HEK293 (cell line): Measurements from ENCODE around the gene IFNL4.

Experiments
- CTCF ChIA-PET: fragments of 350-600 bp; formaldehyde crosslinking; extraction: SDS; loops from one replicate; lab custom pipeline; 2021; ENCODE audit warnings: antibody characterized with exemption; lab: Yijun Ruan, JAX
- POLR2A ChIA-PET: fragments of 300-600 bp; formaldehyde crosslinking; extraction: SDS; loops from one replicate; lab custom pipeline; 2020; ENCODE audit warnings: antibody characterized with exemption, inconsistent platforms; lab: Yijun Ruan, JAX
- H3K27ac ChIP-seq: fragments of 200-500 bp; sonication (Bioruptor generic); 2 replicates; pipeline ENCODE4 v1.5.1; 2014; ENCODE audit warnings: low read depth, low read length, control low read depth, inconsistent platforms; ENCODE audit errors: extremely low read depth
- H3K36me3 ChIP-seq, 2 experiments: fragments of 200-500 bp in 1 of 2; sonication (Bioruptor generic) in 1 of 2; 1 replicate in 1 of 2; 2 replicates in 1 of 2; pipeline ENCODE4 v1.5.1; 2014 to 2017; ENCODE audit warnings: inconsistent platforms in 2 of 2, low read length in 2 of 2; ENCODE audit not compliant: control insufficient read depth in 2 of 2, insufficient read depth in 1 of 2
- H3K4me1 ChIP-seq: fragments of 200-500 bp; sonication (Bioruptor generic); 2 replicates; pipeline ENCODE4 v1.5.1; 2014; ENCODE audit warnings: mild to moderate bottlenecking, low read length, inconsistent platforms; ENCODE audit not compliant: control insufficient read depth, insufficient read depth
- H3K4me3 ChIP-seq: 2 replicates; pipeline ENCODE4 v1.5.1; 2011; ENCODE audit warnings: low read depth, mild to moderate bottlenecking, control low read depth, low read length, moderate library complexity
- H3K9me3 ChIP-seq: fragments of 200-500 bp; sonication (Bioruptor generic); 2 replicates; pipeline ENCODE4 v1.5.1; 2014; ENCODE audit warnings: low read depth, low read length, inconsistent platforms; ENCODE audit not compliant: control insufficient read depth, insufficient read depth
- GLI4 ChIP-seq: fragments of 450-650 bp; formaldehyde crosslinking; IDR thresholded peaks from 2 replicates; pipeline ENCODE4 v1.5.1; 2016; ENCODE audit warnings: missing biosample characterization, missing genetic modification characterization
- GLIS2 ChIP-seq: fragments of 450-650 bp; formaldehyde crosslinking; IDR thresholded peaks from 2 replicates; pipeline ENCODE4 v1.5.1; 2016; ENCODE audit warnings: missing biosample characterization, missing genetic modification characterization
- KLF7 ChIP-seq: fragments of 450-650 bp; formaldehyde crosslinking; IDR thresholded peaks from 2 replicates; pipeline ENCODE4 v1.5.1; 2016; ENCODE audit warnings: missing biosample characterization, missing genetic modification characterization, borderline replicate concordance
- MZF1 ChIP-seq: fragments of 450-650 bp; formaldehyde crosslinking; IDR thresholded peaks from 2 replicates; pipeline ENCODE4 v1.5.1; 2017; ENCODE audit warnings: missing biosample characterization, missing genetic modification characterization, borderline replicate concordance
- REST ChIP-seq: fragments of 450-650 bp; formaldehyde crosslinking; IDR thresholded peaks from 2 replicates; pipeline ENCODE4 v1.5.1; 2016; ENCODE audit warnings: missing biosample characterization, missing genetic modification characterization
- WT1 ChIP-seq: fragments of 450-650 bp; formaldehyde crosslinking; IDR thresholded peaks from 2 replicates; pipeline ENCODE4 v1.5.1; 2016; ENCODE audit warnings: missing biosample characterization, missing genetic modification characterization
- ZNF175 ChIP-seq: fragments of 450-650 bp; formaldehyde crosslinking; IDR thresholded peaks from 2 replicates; pipeline ENCODE4 v1.5.1; 2016; ENCODE audit warnings: missing biosample characterization, missing genetic modification characterization
- ZNF324 ChIP-seq: fragments of 450-650 bp; formaldehyde crosslinking; IDR thresholded peaks from 2 replicates; pipeline ENCODE4 v1.5.1; 2016; ENCODE audit warnings: missing biosample characterization, missing genetic modification characterization
- ZNF335 ChIP-seq: fragments of 450-650 bp; formaldehyde crosslinking; conservative IDR thresholded peaks from 2 replicates; pipeline ENCODE4 v1.5.1; 2016; ENCODE audit warnings: missing biosample characterization, missing genetic modification characterization
- ZNF488 ChIP-seq: fragments of 450-650 bp; formaldehyde crosslinking; IDR thresholded peaks from 2 replicates; pipeline ENCODE4 v1.5.1; 2016; ENCODE audit warnings: missing biosample characterization, missing genetic modification characterization
- ZNF514 ChIP-seq: fragments of 450-650 bp; formaldehyde crosslinking; IDR thresholded peaks from 2 replicates; pipeline ENCODE4 v1.5.1; 2016; ENCODE audit warnings: missing biosample characterization, missing genetic modification characterization
- ZNF530 ChIP-seq: fragments of 450-650 bp; formaldehyde crosslinking; IDR thresholded peaks from 2 replicates; pipeline ENCODE4 v1.5.1; 2016; ENCODE audit warnings: low read depth, missing biosample characterization, missing genetic modification characterization
- ZNF76 ChIP-seq: fragments of 450-650 bp; formaldehyde crosslinking; IDR thresholded peaks from 2 replicates; pipeline ENCODE4; 2016; ENCODE audit warnings: low read depth, missing biosample characterization, missing genetic modification characterization, borderline replicate concordance
- ZNF830 ChIP-seq: fragments of 450-650 bp; IDR thresholded peaks from 2 replicates; pipeline ENCODE4 v1.5.0; 2018; ENCODE audit warnings: missing biosample characterization, missing genetic modification characterization, low read depth, mild to moderate bottlenecking, moderate library complexity
- ZXDB ChIP-seq: fragments of 450-650 bp; formaldehyde crosslinking; IDR thresholded peaks from 2 replicates; pipeline ENCODE4 v1.5.1; 2016; ENCODE audit warnings: missing biosample characterization, missing genetic modification characterization
- TF ChIP-seq, protein P1 (sequence below): fragments of 450-650 bp; formaldehyde crosslinking; IDR thresholded peaks from 2 replicates; pipeline ENCODE4 v1.5.1; 2016; ENCODE audit warnings: missing biosample characterization, missing genetic modification characterization
- TF ChIP-seq, protein P2 (sequence below): fragments of 450-650 bp; formaldehyde crosslinking; IDR thresholded peaks from 2 replicates; pipeline ENCODE4 v1.5.1; 2016; ENCODE audit warnings: missing biosample characterization, missing genetic modification characterization

IFNL4 gene

DNA sequence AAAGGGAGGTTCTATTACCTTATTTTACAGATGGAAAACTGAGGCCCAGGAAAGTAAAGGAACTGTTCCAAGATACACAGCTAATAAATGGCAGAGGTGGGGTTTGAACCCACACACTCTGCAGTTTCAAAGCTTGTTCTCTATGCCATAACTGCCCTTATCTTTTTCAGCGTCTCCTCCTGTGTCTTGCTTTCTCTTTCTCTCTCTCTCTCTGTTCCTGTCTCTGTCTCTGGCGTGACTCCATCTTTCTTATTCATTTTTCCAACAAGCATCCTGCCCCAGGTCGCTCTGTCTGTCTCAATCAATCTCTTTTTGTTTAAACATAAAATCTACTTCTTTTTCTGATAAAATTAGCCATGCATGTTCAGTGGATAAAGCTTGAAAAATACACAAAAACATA lies 3.2 kb upstream of the IFNL4 start:
- Histone ChIP-seq H3K36me3 (no peaks in the 10 kb centered on the region), H3K4me3 (no peak overlapping the region), H3K4me1 (peaks cover 2% of the 10 kb centered on the region; the same call in 1 of the 2 replicates), H3K9me3 (no peaks in the 10 kb centered on the region), H3K27ac (0 out of 2 replicates have a peak overlapping the region, but pooled peaks have one; percentile 16)
- ChIA-PET POLR2A (interaction anchor here (0.7 to 1.4 kb wide), 2 partner anchors 8 to 99 kb away, joined by 3 read pairs; no protein-coding TSS in a partner anchor), CTCF (interaction anchor here (0.5 to 1.4 kb wide), 7 partner anchors 14 to 743 kb away, joined by 3 to 4 read pairs (median 3); partner anchors contain the start of gene SAMD4B)
- TF ChIP-seq, protein P1, sequence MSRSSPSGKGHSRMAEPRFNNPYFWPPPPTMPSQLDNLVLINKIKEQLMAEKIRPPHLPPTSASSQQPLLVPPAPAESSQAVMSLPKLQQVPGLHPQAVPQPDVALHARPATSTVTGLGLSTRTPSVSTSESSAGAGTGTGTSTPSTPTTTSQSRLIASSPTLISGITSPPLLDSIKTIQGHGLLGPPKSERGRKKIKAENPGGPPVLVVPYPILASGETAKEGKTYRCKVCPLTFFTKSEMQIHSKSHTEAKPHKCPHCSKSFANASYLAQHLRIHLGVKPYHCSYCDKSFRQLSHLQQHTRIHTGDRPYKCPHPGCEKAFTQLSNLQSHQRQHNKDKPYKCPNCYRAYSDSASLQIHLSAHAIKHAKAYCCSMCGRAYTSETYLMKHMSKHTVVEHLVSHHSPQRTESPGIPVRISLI (tag by site-specific recombination) = no peak
- no peak for TF ChIP-seq ZNF324 (tag by site-specific recombination)
- TF ChIP-seq GLIS2 (tag by site-specific recombination) = no peak
- no peak for TF ChIP-seq MZF1
- TF ChIP-seq ZNF76 (tag by site-specific recombination) = no peak

GRCh38 chr19:39251081-39251480 lies 2.4 kb upstream of the IFNL4 start:
- Histone ChIP-seq H3K27ac (no peak overlapping the region), H3K9me3 (no peaks in the 10 kb centered on the region), H3K4me1 (peaks cover 2% of the 10 kb centered on the region; the same call in 1 of the 2 replicates), H3K36me3 (no peaks in the 10 kb centered on the region), H3K4me3 (no peak overlapping the region)
- CTCF ChIA-PET = interaction anchor here (0.6 to 1.3 kb wide), 6 partner anchors 22 to 744 kb away, joined by 3 to 4 read pairs (median 4); partner anchors contain the start of gene SAMD4B
- TF ChIP-seq REST (tag by site-specific recombination) (no peak), ZXDB (no peak), KLF7 (tag by site-specific recombination) (no peak)
- POLR2A ChIA-PET = interaction anchor here (1.4 kb wide), 1 partner anchor 9 kb away, joined by 3 read pairs; no protein-coding TSS in a partner anchor

DNA sequence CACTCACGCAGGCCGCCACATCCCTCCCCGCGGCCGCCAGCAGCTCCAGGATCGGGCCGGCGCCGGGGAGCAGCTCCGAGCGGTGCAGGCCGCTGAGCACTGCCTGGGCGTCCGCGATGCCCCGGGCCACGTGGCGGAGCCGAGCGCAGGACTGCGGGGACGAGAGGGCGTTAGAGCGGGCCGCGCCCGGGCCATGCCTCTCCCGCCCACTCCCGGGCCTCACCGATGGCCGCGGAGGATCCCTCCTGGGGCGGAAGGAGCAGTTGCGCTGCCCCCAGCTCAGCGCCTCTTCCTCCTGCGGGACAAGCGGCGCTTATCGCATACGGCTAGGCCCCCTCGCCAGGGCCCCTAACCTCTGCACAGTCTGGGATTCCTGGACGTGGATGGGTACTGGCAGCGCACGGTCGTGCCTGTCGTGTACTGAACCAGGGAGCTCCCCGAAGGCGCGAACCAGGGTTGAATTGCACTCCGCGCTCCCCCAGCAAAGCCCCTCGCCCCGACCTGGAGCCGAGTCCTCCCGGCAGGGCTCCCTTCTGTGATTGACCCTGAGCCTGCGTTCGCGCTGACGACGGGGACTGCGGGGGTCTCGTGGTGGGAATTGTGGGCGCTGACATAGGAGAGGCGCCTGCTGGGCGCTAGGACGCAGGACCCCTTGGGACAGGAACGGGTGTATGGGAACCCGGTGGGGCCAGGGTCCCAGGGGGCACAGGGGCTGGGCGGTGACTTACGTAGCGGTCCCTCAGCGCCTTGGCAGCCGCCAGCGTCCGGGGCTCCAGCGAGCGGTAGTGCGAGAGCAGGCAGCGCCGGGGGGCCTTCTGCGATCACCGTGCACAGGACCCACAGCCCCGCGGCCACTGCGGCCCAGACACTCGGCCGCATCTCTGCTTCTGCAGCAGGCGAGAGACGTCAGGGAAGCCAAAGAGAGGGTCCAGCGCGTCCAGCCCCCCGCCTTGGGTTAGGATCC lies 673 bp downstream of the IFNL4 start:
- H3K4me3 ChIP-seq = no peak overlapping the region
- H3K36me3 ChIP-seq = no peaks in the 10 kb centered on the region
- no peaks in the 10 kb centered on the region for H3K9me3 ChIP-seq
- H3K4me1 ChIP-seq = peaks cover 2% of the 10 kb centered on the region; the same call in 1 of the 2 replicates
- CTCF ChIA-PET = no interaction called here
- no peak overlapping the region for H3K27ac ChIP-seq
- POLR2A ChIA-PET = interaction anchor here (0.6 kb wide), 1 partner anchor 43 kb away, joined by 3 read pairs; no protein-coding TSS in a partner anchor
- TF ChIP-seq, protein P2, sequence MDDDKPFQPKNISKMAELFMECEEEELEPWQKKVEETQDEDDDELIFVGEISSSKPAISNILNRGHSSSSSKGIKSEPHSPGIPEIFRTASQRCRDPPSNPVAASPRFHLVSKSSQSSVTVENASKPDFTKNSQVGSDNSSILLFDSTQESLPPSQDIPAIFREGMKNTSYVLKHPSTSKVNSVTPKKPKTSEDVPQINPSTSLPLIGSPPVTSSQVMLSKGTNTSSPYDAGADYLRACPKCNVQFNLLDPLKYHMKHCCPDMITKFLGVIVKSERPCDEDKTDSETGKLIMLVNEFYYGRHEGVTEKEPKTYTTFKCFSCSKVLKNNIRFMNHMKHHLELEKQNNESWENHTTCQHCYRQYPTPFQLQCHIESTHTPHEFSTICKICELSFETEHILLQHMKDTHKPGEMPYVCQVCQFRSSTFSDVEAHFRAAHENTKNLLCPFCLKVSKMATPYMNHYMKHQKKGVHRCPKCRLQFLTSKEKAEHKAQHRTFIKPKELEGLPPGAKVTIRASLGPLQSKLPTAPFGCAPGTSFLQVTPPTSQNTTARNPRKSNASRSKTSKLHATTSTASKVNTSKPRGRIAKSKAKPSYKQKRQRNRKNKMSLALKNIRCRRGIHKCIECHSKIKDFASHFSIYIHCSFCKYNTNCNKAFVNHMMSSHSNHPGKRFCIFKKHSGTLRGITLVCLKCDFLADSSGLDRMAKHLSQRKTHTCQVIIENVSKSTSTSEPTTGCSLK (tag by site-specific recombination) = no peak
- TF ChIP-seq ZNF175 (tag by site-specific recombination) (no peak), REST (tag by site-specific recombination) (no peak), ZNF830 (no peak), ZNF530 (tag by site-specific recombination) (no peak), GLI4 (no peak), WT1 (tag by site-specific recombination) (no peak), ZNF514 (tag by site-specific recombination) (no peak), ZNF335 (tag by site-specific recombination) (no peak), ZNF488 (tag by site-specific recombination) (no peak)
